ENCODE data around the gene MT1M. TPM values are rescaled to one million over a fixed set of nuclear protein-coding genes. Genes with fewer than 3 reads are reported as not detected.

The MT1M gene
- total RNA-seq, 2 donors from 2014 or later = 5.2 to 9.9 TPM

- Histone ChIP-seq H3K4me3 (no peak overlapping the region), H3K27ac (peak overlapping the region; percentile 54 to 86), H3K27me3 (no peaks in the 10 kb centered on the region), H3K36me3 (peaks cover 4% of the 10 kb centered on the region), H3K4me1 (peaks cover 0 to 46% of the 10 kb centered on the region in 2 donors), H3K9me3 (no peaks in the 10 kb centered on the region)
- DNase-seq (ENCODE audit: low spot score) = no peak
- no peak for TF ChIP-seq CTCF (IDR thresholded peaks at IDR 0.05)
Measured at GRCh38 chr16:56679818-56680217, 47.4 kb downstream of the MT1M start.

GRCh38 chr16:56681939-56682702 lies 49.7 kb downstream of the MT1M start, which contains the start of gene MT1X:
Gene MT1X (plus strand): TSS chr16:56682470. CDS start chr16:56682541, 71 bp downstream.
- peak; percentile 97 for DNase-seq (ENCODE audit: low spot score)
- Histone ChIP-seq H3K4me3 (peak within 1 kb of the TSS; percentile 59 to 60), H3K27me3 (no peaks in the 10 kb centered on the region), H3K36me3 (peaks cover 4% of the 10 kb centered on the region), H3K27ac (peak within 1 kb of the TSS; percentile 86 to 87), H3K4me1 (peaks cover 0 to 40% of the 10 kb centered on the region in 2 donors), H3K9me3 (no peaks in the 10 kb centered on the region)
- TF ChIP-seq CTCF (IDR thresholded peaks at IDR 0.05) = no peak

- Histone ChIP-seq H3K9me3 (no peaks in the 10 kb centered on the region), H3K27me3 (no peaks in the 10 kb centered on the region), H3K4me1 (peaks cover 0 to 40% of the 10 kb centered on the region in 2 donors), H3K27ac (peak overlapping the region; percentile 86 to 87), H3K4me3 (peak overlapping the region; percentile 59 to 60), H3K36me3 (peaks cover 4% of the 10 kb centered on the region)
- no peak for TF ChIP-seq CTCF (IDR thresholded peaks at IDR 0.05)
- no peak for DNase-seq (ENCODE audit: low spot score)
Measured at GRCh38 chr16:56682703-56683397, 50.4 kb downstream of the MT1M start.

Other genes starting within 250 kb of the MT1M start
- 100 to 1,000 TPM; 110 to 153 TPM for gene AMFR, start 207.1 kb upstream of the MT1M start, total RNA-seq
- 10 to 100 TPM; 37.0 to 43.7 TPM for gene NUDT21, start 181.3 kb upstream of the MT1M start, total RNA-seq
- 10 to 100 TPM; 18.0 to 23.7 TPM for gene OGFOD1, start 181.1 kb upstream of the MT1M start, total RNA-seq
- gene BBS2, start 112.6 kb upstream of the MT1M start, total RNA-seq = 10 to 100 TPM; 28.6 to 49.6 TPM
- gene MT4, start 67.6 kb upstream of the MT1M start, total RNA-seq = not detected
- not detected for gene MT3, start 43.1 kb upstream of the MT1M start, total RNA-seq
- 100 to 1,000 TPM in 1 of 2 donors, 10 to 100 TPM in 1; 33.3 to 118 TPM for gene MT2A, start 24.1 kb upstream of the MT1M start, total RNA-seq
- 100 to 1,000 TPM; 129 to 210 TPM for gene MT1E, start 6.9 kb upstream of the MT1M start, total RNA-seq
- gene MT1A, start 6.0 kb downstream of the MT1M start, total RNA-seq = 10 to 100 TPM in 1 of 2 donors, not detected in 1; 30.0 TPM
- gene MT1B, start 19.2 kb downstream of the MT1M start, total RNA-seq = not detected
- 1 to 10 TPM; 3.2 to 6.1 TPM for gene MT1F, start 25.3 kb downstream of the MT1M start, total RNA-seq
- gene MT1G, start 35.4 kb downstream of the MT1M start, total RNA-seq = 1 to 10 TPM in 1 of 2 donors, not detected in 1; 7.2 TPM
- gene MT1H, start 37.2 kb downstream of the MT1M start, total RNA-seq = not detected
- gene MT1X, start 49.8 kb downstream of the MT1M start, total RNA-seq = 100 to 1,000 TPM; 193 to 287 TPM
- gene NUP93, start 97.5 kb downstream of the MT1M start, total RNA-seq = 10 to 100 TPM; 18.1 to 19.8 TPM
- gene SLC12A3, start 232.5 kb downstream of the MT1M start, total RNA-seq = not detected